ENCODE measurements around the gene PTCH1.

DNA sequence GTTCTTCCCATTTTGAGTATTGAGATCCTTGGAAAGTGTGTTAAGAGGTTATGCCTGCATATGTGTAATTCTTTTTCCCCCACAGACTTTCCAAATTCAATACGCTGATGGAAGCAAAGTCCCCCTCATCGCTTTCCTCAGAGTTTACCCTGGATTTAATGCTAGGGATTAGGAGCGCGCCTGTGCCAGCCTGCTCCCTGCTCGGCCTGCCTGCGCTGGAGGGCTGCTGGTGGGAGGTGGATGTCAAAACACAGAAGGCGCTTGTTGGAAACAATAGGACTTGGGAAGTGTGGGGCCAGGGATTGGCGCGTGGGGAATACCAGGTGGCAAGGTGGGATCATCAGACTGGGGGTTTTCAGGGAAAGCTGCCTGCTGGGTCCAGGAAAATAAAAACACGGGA lies 39.8 kb upstream of the PTCH1 start:
- TF ChIP-seq, protein P1, sequence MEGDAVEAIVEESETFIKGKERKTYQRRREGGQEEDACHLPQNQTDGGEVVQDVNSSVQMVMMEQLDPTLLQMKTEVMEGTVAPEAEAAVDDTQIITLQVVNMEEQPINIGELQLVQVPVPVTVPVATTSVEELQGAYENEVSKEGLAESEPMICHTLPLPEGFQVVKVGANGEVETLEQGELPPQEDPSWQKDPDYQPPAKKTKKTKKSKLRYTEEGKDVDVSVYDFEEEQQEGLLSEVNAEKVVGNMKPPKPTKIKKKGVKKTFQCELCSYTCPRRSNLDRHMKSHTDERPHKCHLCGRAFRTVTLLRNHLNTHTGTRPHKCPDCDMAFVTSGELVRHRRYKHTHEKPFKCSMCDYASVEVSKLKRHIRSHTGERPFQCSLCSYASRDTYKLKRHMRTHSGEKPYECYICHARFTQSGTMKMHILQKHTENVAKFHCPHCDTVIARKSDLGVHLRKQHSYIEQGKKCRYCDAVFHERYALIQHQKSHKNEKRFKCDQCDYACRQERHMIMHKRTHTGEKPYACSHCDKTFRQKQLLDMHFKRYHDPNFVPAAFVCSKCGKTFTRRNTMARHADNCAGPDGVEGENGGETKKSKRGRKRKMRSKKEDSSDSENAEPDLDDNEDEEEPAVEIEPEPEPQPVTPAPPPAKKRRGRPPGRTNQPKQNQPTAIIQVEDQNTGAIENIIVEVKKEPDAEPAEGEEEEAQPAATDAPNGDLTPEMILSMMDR (IDR thresholded peaks at IDR 0.05; ENCODE audit: low read depth, low read length) = no peak
- no peak for TF ChIP-seq EZH2phosphoT487 (IDR thresholded peaks at IDR 0.05; ENCODE audit: low read depth)
